GM21717 (cell line): ENCODE data around the gene FRY.

Source experiments
- ATAC-seq: cut with Tn5 transposase; IDR thresholded peaks from one replicate; pipeline ENCODE4 v1.9.1; 2021; ENCODE audit warnings: mild to moderate bottlenecking, moderate library complexity; ENCODE audit not compliant: unreplicated experiment

The FRY gene

DNA sequence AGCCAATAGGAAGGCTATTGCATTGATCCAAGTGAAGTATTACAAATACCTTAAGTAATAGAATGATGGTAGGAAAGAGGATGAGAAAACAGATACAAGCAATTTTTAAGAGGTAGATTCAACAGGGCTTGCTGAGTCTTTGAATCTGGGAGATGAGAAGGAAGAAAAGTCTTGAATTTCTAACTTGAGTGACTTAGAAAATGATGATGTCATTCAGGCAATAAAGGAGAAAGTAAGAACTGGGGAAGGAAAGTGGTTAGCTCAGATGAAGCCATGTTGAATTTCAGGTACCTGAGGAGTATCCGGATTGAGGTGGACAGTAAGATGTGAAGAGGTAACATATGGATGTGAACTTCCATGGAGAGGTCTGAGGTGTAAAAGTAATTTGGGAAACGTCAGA lies 15.5 kb upstream of the FRY start:
- ATAC-seq = no peak

DNA sequence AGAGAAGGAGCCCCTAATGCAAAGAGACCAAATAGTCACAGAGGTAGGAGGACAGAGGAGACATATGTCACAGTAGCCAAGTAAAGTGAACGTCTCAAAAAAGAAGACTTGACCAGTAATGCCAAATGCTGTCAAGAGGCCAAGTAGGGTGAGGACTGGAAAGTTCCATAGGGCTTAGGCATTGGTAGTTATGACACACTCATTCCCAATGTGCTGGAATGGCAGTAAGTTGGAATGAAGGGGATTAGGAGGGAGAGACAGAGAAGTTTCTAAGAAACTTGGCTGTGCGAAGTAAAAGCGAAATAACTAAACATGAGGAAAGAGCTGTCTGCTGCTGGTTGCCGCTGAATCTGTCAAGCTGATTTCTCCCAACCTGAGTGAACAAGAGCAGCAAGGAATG lies 14.9 kb upstream of the FRY start:
- ATAC-seq = no peak

DNA sequence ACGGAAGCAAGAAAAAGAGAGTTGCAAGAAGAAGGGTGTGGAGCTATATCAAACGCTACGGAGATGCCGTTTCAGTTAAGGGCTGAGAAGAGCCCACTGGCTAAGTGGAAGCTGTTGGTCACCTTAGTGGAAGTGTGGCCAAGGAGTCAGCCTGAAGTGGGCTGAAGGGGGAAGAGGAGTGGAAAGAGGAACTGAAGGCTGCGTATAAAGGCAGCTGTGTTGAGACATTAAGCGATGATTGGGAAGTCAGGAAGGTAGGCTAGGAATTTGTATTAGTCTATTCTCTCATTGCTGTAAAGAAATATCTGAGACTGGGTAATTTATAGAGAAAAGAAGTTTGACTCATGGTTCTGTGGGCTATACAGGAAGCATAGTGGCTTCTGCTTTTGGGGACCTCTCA lies 14.1 kb upstream of the FRY start:
- ATAC-seq = no peak

GRCh38 chr13:32019612-32020233 lies 11.9 kb upstream of the FRY start:
- ATAC-seq = peak; percentile 66

- ATAC-seq = no peak
Measured at GRCh38 chr13:32021785-32022184, 9.8 kb upstream of the FRY start.

GRCh38 chr13:32022311-32022710 lies 9.3 kb upstream of the FRY start:
- no peak for ATAC-seq

DNA sequence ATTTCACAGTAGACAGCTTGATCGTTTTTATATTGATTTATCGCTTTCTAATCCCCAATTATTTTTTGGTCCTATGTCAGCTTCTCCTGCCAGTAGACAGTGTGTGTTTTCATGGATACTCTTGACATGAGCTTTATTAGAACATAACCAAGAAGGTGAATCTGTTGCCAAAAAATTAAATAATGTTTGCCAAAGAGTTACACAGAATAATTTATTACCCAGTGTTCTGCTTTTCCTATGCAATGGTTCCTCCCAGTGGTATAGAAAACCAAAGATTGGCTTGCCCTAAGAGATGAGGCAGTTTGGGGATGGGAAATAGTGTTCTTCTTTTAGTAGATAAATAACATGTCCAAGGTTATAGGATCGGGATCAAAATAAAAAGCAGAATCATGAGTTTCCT lies 8.5 kb upstream of the FRY start:
- ATAC-seq = no peak

DNA sequence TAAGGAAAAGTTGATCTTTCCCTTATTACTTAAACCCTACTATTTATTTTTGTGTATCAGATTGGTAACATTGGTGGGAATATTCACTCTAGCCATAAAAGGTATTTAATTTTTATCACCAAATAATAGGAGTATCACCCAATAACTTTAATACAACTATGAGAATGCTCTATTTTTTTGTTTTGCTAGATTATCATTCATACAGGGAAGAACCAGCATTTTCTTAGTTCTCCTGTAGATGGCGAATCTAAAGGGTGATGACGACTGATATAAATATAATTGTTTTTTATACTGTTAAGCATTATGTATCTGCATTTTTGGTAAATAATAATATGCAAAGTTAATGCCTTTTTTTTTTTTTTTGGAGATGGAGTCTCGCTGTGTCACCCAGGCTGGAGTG lies 7.9 kb upstream of the FRY start:
- ATAC-seq = no peak

GRCh38 chr13:32024750-32025149 lies 6.8 kb upstream of the FRY start:
- no peak for ATAC-seq

DNA sequence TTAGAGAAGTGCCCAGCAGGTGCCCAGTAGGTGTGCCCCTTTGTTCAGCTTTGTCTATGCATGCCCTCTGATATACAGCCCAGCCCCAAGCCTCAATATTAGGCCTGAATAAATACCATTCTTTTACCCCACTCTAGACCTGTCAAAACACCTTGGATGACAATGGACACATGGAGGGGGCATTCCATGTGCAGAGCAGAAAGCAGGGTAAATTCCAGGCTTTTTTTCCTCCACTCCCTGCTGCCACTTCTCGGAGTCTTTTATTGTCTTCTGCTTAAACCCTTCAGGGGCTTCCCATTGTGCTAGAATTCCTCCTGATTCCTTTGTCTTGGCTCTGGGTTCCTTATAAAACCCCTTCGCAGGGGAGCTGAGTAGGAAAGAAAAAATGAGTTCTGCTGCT lies 5.8 kb upstream of the FRY start:
- no peak for ATAC-seq

- no peak for ATAC-seq
Measured at GRCh38 chr13:32026623-32027022, 5.0 kb upstream of the FRY start.

DNA sequence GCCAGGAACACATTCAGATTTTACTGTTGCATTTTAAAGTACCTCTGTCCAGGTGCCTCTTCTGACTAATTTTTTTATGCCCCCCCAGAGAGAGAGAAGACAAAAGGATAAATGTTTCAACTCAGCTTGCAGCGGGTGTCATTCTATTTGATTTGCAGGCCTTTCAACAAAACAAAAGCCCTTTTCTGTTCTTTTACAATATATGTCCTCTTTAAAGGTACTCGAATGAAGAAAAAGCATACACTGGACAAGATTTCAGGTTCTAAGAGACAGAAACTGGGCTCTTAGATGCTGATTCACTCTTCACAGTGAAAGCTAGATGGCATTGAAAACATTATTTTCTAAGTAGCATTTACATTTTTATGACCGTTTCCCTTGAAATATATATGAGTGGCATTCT lies 2.9 kb upstream of the FRY start:
- no peak for ATAC-seq

- ATAC-seq = no peak
Measured at GRCh38 chr13:32029684-32030083, 1.9 kb upstream of the FRY start.

DNA sequence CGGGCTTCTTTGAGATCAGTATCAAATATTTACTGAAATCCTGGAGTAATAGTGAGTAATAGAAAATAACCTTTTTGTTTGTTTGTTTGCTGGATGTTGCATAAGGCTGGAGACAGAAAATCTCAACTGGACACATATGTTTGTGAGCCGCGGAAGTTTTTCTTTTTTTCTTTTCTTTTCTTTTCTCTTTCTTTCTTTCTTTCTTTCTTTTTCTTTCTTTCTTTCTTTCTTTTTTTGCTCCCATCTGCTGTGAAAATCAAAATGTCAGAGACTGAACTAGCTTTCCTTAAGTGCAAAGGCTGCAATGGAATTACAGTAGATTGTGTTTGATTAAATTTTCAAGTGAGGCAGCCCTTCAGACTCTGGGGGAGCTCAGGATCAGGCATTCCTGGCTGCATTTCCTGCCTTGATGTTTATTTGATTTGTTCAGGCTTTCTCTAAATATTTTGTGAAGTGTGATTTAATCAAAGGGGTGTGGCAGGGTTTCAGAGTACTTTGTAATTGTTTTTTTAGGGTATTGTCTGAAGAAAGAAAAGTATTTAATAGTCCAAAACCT lies 319 bp downstream of the FRY start:
- ATAC-seq = no peak

DNA sequence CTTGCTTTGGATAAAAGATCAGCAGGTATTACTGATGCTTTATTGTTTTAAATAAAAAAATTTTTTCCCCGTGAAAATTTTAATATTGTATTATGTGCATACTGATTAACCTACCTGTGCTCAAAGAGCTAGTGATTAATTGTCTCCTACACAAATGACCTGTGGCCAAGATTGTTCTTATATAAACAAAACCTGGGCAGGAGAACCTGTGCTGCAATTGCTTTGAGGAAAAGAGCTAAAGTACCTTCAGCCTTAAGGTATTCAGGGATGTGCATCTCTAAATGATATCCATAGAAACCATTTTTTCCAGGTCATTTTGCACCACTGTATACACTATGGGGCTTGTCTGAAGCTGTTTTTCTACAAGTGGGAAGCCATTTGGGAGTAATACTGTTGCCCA lies 1.2 kb downstream of the FRY start:
- ATAC-seq = no peak

- ATAC-seq = no peak
Measured at GRCh38 chr13:32033744-32034143, 2.2 kb downstream of the FRY start.

DNA sequence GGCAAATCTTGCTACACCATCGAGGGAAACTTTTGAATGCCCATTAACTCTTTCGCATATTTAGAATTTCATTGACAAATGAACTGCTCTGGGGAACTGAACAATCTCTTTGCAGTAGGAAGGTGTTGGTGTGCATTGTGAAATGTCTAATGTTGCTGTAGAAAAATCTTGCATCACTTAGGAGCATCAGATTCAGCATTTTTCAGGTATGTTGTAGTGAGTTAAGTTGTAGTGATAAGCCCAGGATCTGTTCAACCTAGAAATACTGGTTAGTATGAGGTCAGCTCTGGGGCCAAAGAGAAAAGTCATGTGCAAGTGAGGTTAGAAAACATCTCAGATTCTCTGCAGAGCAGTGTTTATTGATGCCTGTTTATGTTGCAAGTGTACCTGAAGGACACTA lies 4.1 kb downstream of the FRY start:
- ATAC-seq = no peak

- ATAC-seq = no peak
Measured at GRCh38 chr13:32036126-32036695, 4.6 kb downstream of the FRY start.

- ATAC-seq = no peak
Measured at GRCh38 chr13:32036757-32037156, 5.2 kb downstream of the FRY start.

- no peak for ATAC-seq
Measured at GRCh38 chr13:32037471-32037870, 5.9 kb downstream of the FRY start.

DNA sequence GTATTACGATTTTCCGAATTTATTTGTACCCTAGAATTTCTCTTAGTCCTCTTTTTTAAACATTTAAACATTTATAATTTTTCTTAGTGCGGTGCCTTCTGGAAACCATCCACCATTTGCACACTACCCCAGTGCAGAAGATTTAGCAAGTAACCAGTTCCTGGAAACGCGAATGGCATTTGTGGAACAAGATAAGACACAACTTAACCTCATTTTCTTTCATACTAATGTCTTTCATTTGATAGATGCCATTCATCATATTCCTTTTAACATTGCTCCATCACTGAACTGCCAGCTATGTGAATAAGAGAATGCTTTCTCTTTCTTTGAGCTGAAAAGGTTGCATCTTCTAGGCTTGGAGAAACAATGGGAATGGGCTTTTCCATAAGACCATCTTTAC lies 6.8 kb downstream of the FRY start:
- ATAC-seq = no peak

GRCh38 chr13:32039056-32039455 lies 7.5 kb downstream of the FRY start:
- ATAC-seq = no peak

DNA sequence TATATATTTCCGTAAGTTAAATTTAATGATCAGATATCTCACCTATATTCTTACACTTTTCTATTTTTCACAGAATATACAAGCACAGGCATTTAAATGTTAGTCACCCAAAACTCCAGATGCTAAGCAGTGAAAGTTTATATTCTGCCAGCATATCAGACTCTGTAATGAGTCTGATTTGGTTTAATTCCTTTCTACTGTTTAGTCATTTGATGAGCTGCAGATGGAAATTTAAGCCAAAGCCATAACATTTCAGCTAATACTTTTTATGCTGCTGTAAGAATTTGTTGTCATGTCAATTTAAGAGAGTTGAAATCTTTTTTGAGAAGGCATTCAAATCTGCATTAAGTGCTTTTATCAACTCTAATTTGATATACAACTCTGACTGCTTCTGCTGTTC lies 8.0 kb downstream of the FRY start:
- no peak for ATAC-seq
